ENCODE results near the gene KIF25.

GRCh38 chr6:167949121-167949684 lies 48.3 kb upstream of the KIF25 start:
- TF ChIP-seq CTCF (conservative IDR thresholded peaks at IDR 0.05; ENCODE audit: low read length) (no peak), EZH2phosphoT487 (IDR thresholded peaks at IDR 0.05; ENCODE audit: borderline replicate concordance) (no peak)

All from Loucy (cell line).